Measurements from ENCODE around the gene HOPX. TPM values are rescaled to one million over a fixed set of nuclear protein-coding genes. Genes with fewer than 3 reads are reported as not detected.

Gene HOPX
- total and polyA plus RNA-seq, 2 of the 4 experiments (the other 2 are of a cell fraction), result 1.3 to 1.7 TPM

GRCh38 chr4:56692576-56692975, 11.5 kb upstream of the HOPX start:
- WGBS, 2 experiments (ENCODE audit: extremely low coverage in 2 of 2, insufficient read length in 1 of 2), result no CpG with 5 or more reads among the region's 4 CpGs
- no peak overlapping the region for H3K4me2 ChIP-seq (ENCODE audit: low read depth, low read length)
- no peak overlapping the region for H3K23ac ChIP-seq (ENCODE audit: low read depth, low read length)
- H3K18ac ChIP-seq (ENCODE audit: low read depth, low read length), result no peak overlapping the region
- no peak overlapping the region for H3K14ac ChIP-seq (replicated peaks; ENCODE audit: low read depth, low read length)
- ChIA-PET CTCF (no interaction called here), POLR2A (ENCODE audit: unreplicated experiment) (no interaction called here)
- H4K91ac ChIP-seq (ENCODE audit: insufficient read depth, low read depth, low read length), result no peak overlapping the region
- no peak overlapping the region for H2BK5ac ChIP-seq (ENCODE audit: low read depth, low read length, poor library complexity, severe bottlenecking)
- H2AFZ ChIP-seq (replicated peaks; ENCODE audit: low read length, poor library complexity), result no peak overlapping the region
- no peak overlapping the region for H4K8ac ChIP-seq (ENCODE audit: low read depth in 2 of 2, low read length in 2 of 2)
- H3K9me3 ChIP-seq (ENCODE audit: control insufficient read depth, insufficient read depth, low read length), result no peaks in the 10 kb centered on the region
- H2BK20ac ChIP-seq (ENCODE audit: low read depth, low read length), result no peak overlapping the region
- no TSS peak for BruUV-seq (replicated peaks)
- intact Hi-C loops (cut with micrococcal nuclease) (no loop called here), in situ Hi-C loops (cut with MboI; ENCODE audit: low sequenced_read_pairs) (no loop called here), dilution Hi-C loops (cut with HindIII; ENCODE audit: low sequenced_read_pairs, unreplicated experiment) (no loop called here)
- H4K5ac ChIP-seq (ENCODE audit: low read depth, low read length), result no peak overlapping the region
- H3K36me3 ChIP-seq (ENCODE audit: control insufficient read depth, insufficient read depth, low read length), result no peaks in the 10 kb centered on the region
- no peaks in the 10 kb centered on the region for H3K79me1 ChIP-seq (ENCODE audit: low read depth in 1 of 2, low read length in 2 of 2)
- no peak overlapping the region for H3K9ac ChIP-seq (ENCODE audit: low read depth, low read length)
- DNase-seq, result no peak
- H2AK9ac ChIP-seq (replicated peaks; ENCODE audit: low read depth, low read length, poor library complexity), result no peak overlapping the region
- H3K4ac ChIP-seq (ENCODE audit: low read depth, low read length), result no peak overlapping the region
- peaks cover 29% of the 10 kb centered on the region for H3K27me3 ChIP-seq (ENCODE audit: control insufficient read depth, insufficient read depth, low read length)
- no peak for ATAC-seq (ENCODE audit: low read depth)
- no peak overlapping the region for H2BK120ac ChIP-seq (ENCODE audit: low read depth, low read length)
- H3K9me1 ChIP-seq (ENCODE audit: insufficient read depth, low read length), result no peaks in the 10 kb centered on the region
- H3K4me3 ChIP-seq (ENCODE audit: insufficient read depth, low read depth, low read length), result no peak overlapping the region
- H2BK15ac ChIP-seq (ENCODE audit: low read depth, low read length), result no peak overlapping the region
- H4K20me1 ChIP-seq (ENCODE audit: insufficient read depth, low read length), result no peaks in the 10 kb centered on the region
- no peak overlapping the region for H3K56ac ChIP-seq (ENCODE audit: extremely low read depth, insufficient read depth, low read length)
- no peak overlapping the region for H3K27ac ChIP-seq (ENCODE audit: insufficient read depth, low read length)
- H3K4me1 ChIP-seq (ENCODE audit: control insufficient read depth, insufficient read depth, low read length), result no peaks in the 10 kb centered on the region
- TF ChIP-seq CHD1 (IDR thresholded peaks at IDR 0.05; ENCODE audit: low read depth, low read length), result no peak
- no peak for TF ChIP-seq NFE2L2 (IDR thresholded peaks at IDR 0.05; ENCODE audit: low read depth, low read length)
- TF ChIP-seq FOS (IDR thresholded peaks at IDR 0.05; ENCODE audit: low read depth, low read length), result no peak
- TF ChIP-seq MAZ (IDR thresholded peaks at IDR 0.05; ENCODE audit: borderline replicate concordance, low read depth, low read length), result no peak
- TF ChIP-seq, protein P1, sequence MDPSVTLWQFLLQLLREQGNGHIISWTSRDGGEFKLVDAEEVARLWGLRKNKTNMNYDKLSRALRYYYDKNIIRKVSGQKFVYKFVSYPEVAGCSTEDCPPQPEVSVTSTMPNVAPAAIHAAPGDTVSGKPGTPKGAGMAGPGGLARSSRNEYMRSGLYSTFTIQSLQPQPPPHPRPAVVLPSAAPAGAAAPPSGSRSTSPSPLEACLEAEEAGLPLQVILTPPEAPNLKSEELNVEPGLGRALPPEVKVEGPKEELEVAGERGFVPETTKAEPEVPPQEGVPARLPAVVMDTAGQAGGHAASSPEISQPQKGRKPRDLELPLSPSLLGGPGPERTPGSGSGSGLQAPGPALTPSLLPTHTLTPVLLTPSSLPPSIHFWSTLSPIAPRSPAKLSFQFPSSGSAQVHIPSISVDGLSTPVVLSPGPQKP (IDR thresholded peaks at IDR 0.05; ENCODE audit: borderline replicate concordance, low read depth, low read length), result no peak
- TF ChIP-seq MXI1 (IDR thresholded peaks at IDR 0.05; ENCODE audit: borderline replicate concordance, low read depth, low read length), result no peak
- TF ChIP-seq CTCF (conservative IDR thresholded peaks at IDR 0.05; ENCODE audit: low read depth, low read length), result no peak
- no peak for TF ChIP-seq SMC3 (IDR thresholded peaks at IDR 0.05; ENCODE audit: low read depth, low read length)
- no peak for TF ChIP-seq RFX5 (IDR thresholded peaks at IDR 0.05; ENCODE audit: low read depth, low read length)
- TF ChIP-seq RCOR1 (IDR thresholded peaks at IDR 0.05; ENCODE audit: insufficient replicate concordance, low read length), result no peak
- TF ChIP-seq, protein P2, sequence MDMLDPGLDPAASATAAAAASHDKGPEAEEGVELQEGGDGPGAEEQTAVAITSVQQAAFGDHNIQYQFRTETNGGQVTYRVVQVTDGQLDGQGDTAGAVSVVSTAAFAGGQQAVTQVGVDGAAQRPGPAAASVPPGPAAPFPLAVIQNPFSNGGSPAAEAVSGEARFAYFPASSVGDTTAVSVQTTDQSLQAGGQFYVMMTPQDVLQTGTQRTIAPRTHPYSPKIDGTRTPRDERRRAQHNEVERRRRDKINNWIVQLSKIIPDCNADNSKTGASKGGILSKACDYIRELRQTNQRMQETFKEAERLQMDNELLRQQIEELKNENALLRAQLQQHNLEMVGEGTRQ (IDR thresholded peaks at IDR 0.05; ENCODE audit: low read depth, low read length), result no peak
- no peak for TF ChIP-seq RAD21 (IDR thresholded peaks at IDR 0.05; ENCODE audit: low read length)
- TF ChIP-seq POLR2A (IDR thresholded peaks at IDR 0.05; ENCODE audit: low read depth, low read length), result no peak
- no peak for TF ChIP-seq CEBPB (IDR thresholded peaks at IDR 0.05; ENCODE audit: low read depth, low read length)
- no peak for TF ChIP-seq BHLHE40 (IDR thresholded peaks at IDR 0.05; ENCODE audit: low read depth, low read length)
- no peak for TF ChIP-seq MAFK (IDR thresholded peaks at IDR 0.05; ENCODE audit: low read depth, low read length)
- H2AK5ac ChIP-seq (ENCODE audit: low read depth, low read length), result no peak overlapping the region
